Measurements from ENCODE around the gene GRID2IP. TPM values are rescaled to one million over a fixed set of nuclear protein-coding genes. Genes with fewer than 3 reads are reported as not detected.

GRID2IP gene
- total and polyA plus RNA-seq, 4 donors: 0.16 to 0.80 (median 0.50) TPM

GRCh38 chr7:6477318-6477660 lies 74.0 kb downstream of the GRID2IP start:
- no peaks in the 10 kb centered on the region for H3K27me3 ChIP-seq (ENCODE audit: control insufficient read depth in 3 of 3, insufficient read depth in 3 of 3, low read length in 2 of 3)
- peaks cover 3 to 8% (median 4%) of the 10 kb centered on the region in 4 donors for H3K36me3 ChIP-seq (ENCODE audit: control insufficient read depth in 4 of 4, insufficient read depth in 4 of 4, low read length in 4 of 4)
- no peak overlapping the region for H3K27ac ChIP-seq (ENCODE audit: low read depth in 1 of 2, low read length in 1 of 2)
- 83 to 84% methylated on average over 1 of the region's 1 CpG for WGBS, 2 donors
- H3K4me3 ChIP-seq: no peak overlapping the region
- ATAC-seq (ENCODE audit: insufficient read depth, low FRiP score): no peak
- H3K9ac ChIP-seq (ENCODE audit: insufficient read depth in 1 of 2, low read length in 2 of 2): no peak overlapping the region
- H3K9me3 ChIP-seq (ENCODE audit: control insufficient read depth in 4 of 4, insufficient read depth in 3 of 4, low read length in 3 of 4): no peaks in the 10 kb centered on the region
- peaks cover 0 to 20% (median 2%) of the 10 kb centered on the region in 5 donors for H3K4me1 ChIP-seq (ENCODE audit: control insufficient read depth in 5 of 5, insufficient read depth in 5 of 5, low read length in 5 of 5)
- TF ChIP-seq CTCF (IDR thresholded peaks at IDR 0.05; ENCODE audit: control extremely low read depth, extremely low read depth): no peak
- no peak for DNase-seq

- 81 to 87% methylated on average over 7 of the region's 7 CpGs for WGBS, 2 donors
- H3K4me1 ChIP-seq (ENCODE audit: control insufficient read depth in 5 of 5, insufficient read depth in 5 of 5, low read length in 5 of 5): peaks cover 0 to 20% (median 0%) of the 10 kb centered on the region in 5 donors
- no peak overlapping the region for H3K27ac ChIP-seq (ENCODE audit: low read depth in 1 of 2, low read length in 1 of 2)
- no peak for ATAC-seq (ENCODE audit: insufficient read depth, low FRiP score)
- no peaks in the 10 kb centered on the region for H3K27me3 ChIP-seq (ENCODE audit: control insufficient read depth in 3 of 3, insufficient read depth in 3 of 3, low read length in 2 of 3)
- H3K9me3 ChIP-seq (ENCODE audit: control insufficient read depth in 4 of 4, insufficient read depth in 3 of 4, low read length in 3 of 4): no peaks in the 10 kb centered on the region
- H3K9ac ChIP-seq (ENCODE audit: insufficient read depth in 1 of 2, low read length in 2 of 2): no peak overlapping the region
- peaks cover 3 to 8% (median 7%) of the 10 kb centered on the region in 4 donors for H3K36me3 ChIP-seq (ENCODE audit: control insufficient read depth in 4 of 4, insufficient read depth in 4 of 4, low read length in 4 of 4)
- DNase-seq: no peak
- no peak for TF ChIP-seq CTCF (IDR thresholded peaks at IDR 0.05; ENCODE audit: control extremely low read depth, extremely low read depth)
- no peak overlapping the region for H3K4me3 ChIP-seq
Observed at GRCh38 chr7:6476596-6477317, 74.5 kb downstream of the GRID2IP start.

- H3K4me3 ChIP-seq: no peak overlapping the region
- no peak for TF ChIP-seq CTCF (IDR thresholded peaks at IDR 0.05; ENCODE audit: control extremely low read depth, extremely low read depth)
- H3K36me3 ChIP-seq (ENCODE audit: control insufficient read depth in 4 of 4, insufficient read depth in 4 of 4, low read length in 4 of 4): peaks cover 5 to 7% (median 7%) of the 10 kb centered on the region in 4 donors
- WGBS, 2 donors: 90 to 91% methylated on average over 3 of the region's 3 CpGs
- H3K4me1 ChIP-seq (ENCODE audit: control insufficient read depth in 5 of 5, insufficient read depth in 5 of 5, low read length in 5 of 5): peaks cover 0 to 16% (median 0%) of the 10 kb centered on the region in 5 donors
- no peak overlapping the region for H3K9ac ChIP-seq (ENCODE audit: insufficient read depth in 1 of 2, low read length in 2 of 2)
- ATAC-seq (ENCODE audit: insufficient read depth, low FRiP score) (no peak), DNase-seq (no peak)
- no peaks in the 10 kb centered on the region for H3K27me3 ChIP-seq (ENCODE audit: control insufficient read depth in 3 of 3, insufficient read depth in 3 of 3, low read length in 2 of 3)
- no peak overlapping the region for H3K27ac ChIP-seq (ENCODE audit: low read depth in 1 of 2, low read length in 1 of 2)
- H3K9me3 ChIP-seq (ENCODE audit: control insufficient read depth in 4 of 4, insufficient read depth in 3 of 4, low read length in 3 of 4): no peaks in the 10 kb centered on the region
Observed at GRCh38 chr7:6475433-6476186, 75.7 kb downstream of the GRID2IP start.
